ENCODE results near the gene CLCF1. TPM values are rescaled to one million over a fixed set of nuclear protein-coding genes. Genes with fewer than 3 reads are reported as not detected.

CLCF1 gene
- total and polyA plus RNA-seq, 2 donors, result 2.7 to 9.2 TPM

GRCh38 chr11:67317205-67317887 lies 56.1 kb downstream of the CLCF1 start:
- Histone ChIP-seq H3K27ac (ENCODE audit: low read depth) (peak overlapping the region; percentile 81), H3K4me1 (ENCODE audit: insufficient read depth) (no peaks in the 10 kb centered on the region), H3K4me3 (ENCODE audit: low read depth, low read length) (peak overlapping the region; percentile 67), H3K36me3 (ENCODE audit: insufficient read depth) (no peaks in the 10 kb centered on the region)
- under 1% methylated on average over 55 of the region's 55 CpGs for WGBS
- peak; percentile 97 for DNase-seq (ENCODE audit: extremely low spot score)

DNA sequence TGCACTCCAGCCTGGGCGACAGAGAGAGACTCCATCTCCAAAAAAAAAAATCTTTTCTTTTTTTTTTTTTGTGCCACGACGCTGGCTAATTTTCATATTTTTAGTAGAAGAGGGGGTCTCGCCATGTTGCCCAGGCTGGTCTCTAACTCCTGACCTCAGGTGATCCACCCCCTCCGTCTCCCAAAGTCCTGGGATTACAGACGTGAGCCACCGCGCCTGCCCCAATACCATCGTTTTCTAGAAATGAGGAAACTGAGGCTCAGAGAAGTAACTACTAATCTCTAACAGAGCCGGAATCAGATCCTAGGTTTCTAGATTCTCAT lies 56.6 kb downstream of the CLCF1 start:
- peak overlapping the region; percentile 81 for H3K27ac ChIP-seq (ENCODE audit: low read depth)
- H3K4me1 ChIP-seq (ENCODE audit: insufficient read depth), result no peaks in the 10 kb centered on the region
- WGBS, result under 1% methylated on average over 10 of the region's 10 CpGs
- H3K4me3 ChIP-seq (ENCODE audit: low read depth, low read length), result peak overlapping the region; percentile 67
- no peaks in the 10 kb centered on the region for H3K36me3 ChIP-seq (ENCODE audit: insufficient read depth)
- DNase-seq (ENCODE audit: extremely low spot score), result no peak

DNA sequence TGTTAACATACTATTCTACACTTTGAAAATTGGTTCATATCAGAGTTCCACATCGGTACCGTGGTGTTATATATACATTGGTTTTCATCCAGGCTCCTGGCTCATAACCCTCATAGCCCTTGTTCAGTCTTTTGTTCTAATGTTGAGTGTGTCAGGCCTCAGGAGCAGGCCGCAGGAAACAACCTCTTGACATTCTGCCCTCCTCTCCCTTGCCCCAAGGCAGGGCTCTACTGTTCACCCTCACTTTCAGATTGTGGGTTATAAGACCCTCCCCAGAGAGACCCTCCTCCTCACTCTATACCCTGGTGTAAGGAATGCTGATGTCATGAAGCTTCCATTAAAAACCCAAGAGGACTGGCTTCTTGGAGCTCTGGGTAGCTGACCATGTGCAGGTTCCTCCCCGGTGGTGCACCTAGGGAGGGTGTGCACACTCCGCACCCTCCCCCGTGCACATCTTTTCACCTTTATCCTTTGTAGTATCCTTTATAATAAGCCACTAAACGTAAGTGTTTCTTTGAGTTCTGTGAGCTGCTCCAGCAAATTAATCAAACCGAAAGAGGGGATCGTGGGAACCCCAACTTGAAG lies 58.0 kb downstream of the CLCF1 start:
- H3K4me1 ChIP-seq (ENCODE audit: insufficient read depth), result no peaks in the 10 kb centered on the region
- H3K4me3 ChIP-seq (ENCODE audit: low read depth, low read length), result no peak overlapping the region
- H3K27ac ChIP-seq (ENCODE audit: low read depth), result no peak overlapping the region
- no peaks in the 10 kb centered on the region for H3K36me3 ChIP-seq (ENCODE audit: insufficient read depth)
- no peak for DNase-seq (ENCODE audit: extremely low spot score)
- WGBS, result 77% methylated on average over 9 of the region's 9 CpGs

- Histone ChIP-seq H3K36me3 (ENCODE audit: insufficient read depth) (peaks cover 1% of the 10 kb centered on the region), H3K4me1 (ENCODE audit: insufficient read depth) (no peaks in the 10 kb centered on the region), H3K27ac (ENCODE audit: low read depth) (peak overlapping the region; percentile 53), H3K4me3 (ENCODE audit: low read depth, low read length) (no peak overlapping the region)
- WGBS, result 79% methylated on average over 2 of the region's 2 CpGs
- no peak for DNase-seq (ENCODE audit: extremely low spot score)
These were observed 59.2 kb downstream of the CLCF1 start for GRCh38 chr11:67314218-67314617.

Small RNA genes within 50 kb of the gene (small RNA-seq; reads per million reads assigned to genes)
- gene RN7SKP239, result not detected
- not detected for gene RNU6-1238P

Other genes starting within 250 kb of the CLCF1 start
- gene GRK2, start 107.1 kb downstream of the CLCF1 start, total RNA-seq, result 21.1 TPM
- 66.3 TPM for gene GRK2, start 107.1 kb downstream of the CLCF1 start, polyA plus RNA-seq
- 25.2 TPM for gene ANKRD13D, start 84.3 kb downstream of the CLCF1 start, total RNA-seq
- gene ANKRD13D, start 84.3 kb downstream of the CLCF1 start, polyA plus RNA-seq, result 44.0 TPM
- gene SSH3, start 70.1 kb downstream of the CLCF1 start, total RNA-seq, result 23.6 TPM
- gene SSH3, start 70.1 kb downstream of the CLCF1 start, polyA plus RNA-seq, result 52.7 TPM
- 8.8 TPM for gene POLD4, start 20.1 kb downstream of the CLCF1 start, total RNA-seq
- 157 TPM for gene POLD4, start 20.1 kb downstream of the CLCF1 start, polyA plus RNA-seq
- 7.5 TPM for gene RAD9A, start 18.4 kb upstream of the CLCF1 start, total RNA-seq
- 16.9 TPM for gene RAD9A, start 18.4 kb upstream of the CLCF1 start, polyA plus RNA-seq
- gene PPP1CA, start 28.3 kb upstream of the CLCF1 start, total RNA-seq, result 70.6 TPM
- 85.9 TPM for gene PPP1CA, start 28.3 kb upstream of the CLCF1 start, polyA plus RNA-seq
- 0.42 TPM for gene TBC1D10C, start 30.5 kb upstream of the CLCF1 start, total RNA-seq
- gene TBC1D10C, start 30.5 kb upstream of the CLCF1 start, polyA plus RNA-seq, result 2.6 TPM
- 0.63 TPM for gene CARNS1, start 42.1 kb upstream of the CLCF1 start, total RNA-seq
- gene CARNS1, start 42.1 kb upstream of the CLCF1 start, polyA plus RNA-seq, result 0.76 TPM
- gene RPS6KB2, start 54.9 kb upstream of the CLCF1 start, total RNA-seq, result 19.8 TPM
- 41.2 TPM for gene RPS6KB2, start 54.9 kb upstream of the CLCF1 start, polyA plus RNA-seq
- 1.2 TPM for gene PTPRCAP, start 64.1 kb upstream of the CLCF1 start, total RNA-seq
- gene PTPRCAP, start 64.1 kb upstream of the CLCF1 start, polyA plus RNA-seq, result 5.2 TPM
- 31.0 TPM for gene CORO1B, start 69.9 kb upstream of the CLCF1 start, total RNA-seq
- 99.3 TPM for gene CORO1B, start 69.9 kb upstream of the CLCF1 start, polyA plus RNA-seq
- not detected for gene GPR152, start 79.1 kb upstream of the CLCF1 start, total RNA-seq
- not detected for gene GPR152, start 79.1 kb upstream of the CLCF1 start, polyA plus RNA-seq
- 0.26 TPM for gene CABP4, start 81.8 kb upstream of the CLCF1 start, total RNA-seq
- 0.96 TPM for gene CABP4, start 81.8 kb upstream of the CLCF1 start, polyA plus RNA-seq
- gene TMEM134, start 95.7 kb upstream of the CLCF1 start, total RNA-seq, result 20.4 TPM
- gene TMEM134, start 95.7 kb upstream of the CLCF1 start, polyA plus RNA-seq, result 80.2 TPM
- 42.9 TPM for gene AIP, start 109.4 kb upstream of the CLCF1 start, total RNA-seq
- 135 TPM for gene AIP, start 109.4 kb upstream of the CLCF1 start, polyA plus RNA-seq
- gene PITPNM1, start 131.8 kb upstream of the CLCF1 start, total RNA-seq, result 12.6 TPM
- gene PITPNM1, start 131.8 kb upstream of the CLCF1 start, polyA plus RNA-seq, result 18.5 TPM
- gene CDK2AP2, start 134.6 kb upstream of the CLCF1 start, total RNA-seq, result 5.9 TPM
- 75.8 TPM for gene CDK2AP2, start 134.6 kb upstream of the CLCF1 start, polyA plus RNA-seq
- not detected for gene CABP2, start 149.8 kb upstream of the CLCF1 start, total RNA-seq
- gene CABP2, start 149.8 kb upstream of the CLCF1 start, polyA plus RNA-seq, result not detected
- 299 TPM for gene GSTP1, start 210.2 kb upstream of the CLCF1 start, total RNA-seq
- 679 TPM for gene GSTP1, start 210.2 kb upstream of the CLCF1 start, polyA plus RNA-seq
- gene NDUFV1, start 233.3 kb upstream of the CLCF1 start, total RNA-seq, result 103 TPM
- gene NDUFV1, start 233.3 kb upstream of the CLCF1 start, polyA plus RNA-seq, result 161 TPM

Data from urinary bladder (tissue), 4 donors.